RWPE1 (cell line): ENCODE measurements around the gene PDZRN4.

Experiments used
- CTCF ChIA-PET: fragments of 350-600 bp; sonication (Branson Sonifier 250); formaldehyde crosslinking; extraction: SDS; loops from one replicate; lab custom pipeline; 2021; lab: Yijun Ruan, JAX
- POLR2A ChIA-PET: fragments of 400-600 bp; formaldehyde crosslinking; extraction: SDS; loops from one replicate; lab custom pipeline; 2020; ENCODE audit warnings: antibody characterized with exemption; ENCODE audit not compliant: low non-redundant PET; lab: Yijun Ruan, JAX
- DNase-seq: peaks from one replicate; pipeline ENCODE4 v3.0.0; 2012; ENCODE audit warnings: low spot score
- H3K27ac ChIP-seq: fragments of 450-650 bp; 2 replicates; pipeline ENCODE4 v1.5.1; 2017
- CTCF ChIP-seq: fragments of 450-650 bp; conservative IDR thresholded peaks from 2 replicates; pipeline ENCODE4 v1.5.1; 2017; ENCODE audit warnings: low read depth, mild to moderate bottlenecking

Gene PDZRN4

GRCh38 chr12:41563051-41563450 lies 374.9 kb downstream of the PDZRN4 start:
- no peak for DNase-seq

GRCh38 chr12:41564816-41565215 lies 376.7 kb downstream of the PDZRN4 start:
- no peak overlapping the region for H3K27ac ChIP-seq
- ChIA-PET POLR2A (no interaction called here), CTCF (no interaction called here)
- DNase-seq, result no peak
- TF ChIP-seq CTCF, result no peak

More at GRCh38 chr12:41563051-41563450, 374.9 kb downstream of the PDZRN4 start:
- no peak overlapping the region for H3K27ac ChIP-seq
- ChIA-PET POLR2A (no interaction called here), CTCF (no interaction called here)
- no peak for TF ChIP-seq CTCF

GRCh38 chr12:41566703-41567102 lies 378.6 kb downstream of the PDZRN4 start:
- TF ChIP-seq CTCF, result no peak
- no peak overlapping the region for H3K27ac ChIP-seq
- DNase-seq, result no peak
- POLR2A ChIA-PET, result no interaction called here
- CTCF ChIA-PET, result no interaction called here

- TF ChIP-seq CTCF, result no peak
- DNase-seq, result no peak
- H3K27ac ChIP-seq, result no peak overlapping the region
- ChIA-PET CTCF (no interaction called here), POLR2A (no interaction called here)
Observed at GRCh38 chr12:41573445-41573844, 385.3 kb downstream of the PDZRN4 start.

- H3K27ac ChIP-seq, result no peak overlapping the region
- POLR2A ChIA-PET, result no interaction called here
- CTCF ChIA-PET, result no interaction called here
- no peak for TF ChIP-seq CTCF
- no peak for DNase-seq
Observed at GRCh38 chr12:41576925-41577324, 388.8 kb downstream of the PDZRN4 start.

GRCh38 chr12:41577995-41578394 lies 389.9 kb downstream of the PDZRN4 start:
- no peak for DNase-seq
- TF ChIP-seq CTCF, result no peak
- no peak overlapping the region for H3K27ac ChIP-seq
- ChIA-PET POLR2A (no interaction called here), CTCF (no interaction called here)

GRCh38 chr12:41585784-41586183 lies 397.7 kb downstream of the PDZRN4 start:
- POLR2A ChIA-PET, result no interaction called here
- no peak for DNase-seq

More at GRCh38 chr12:41585784-41586183, 397.7 kb downstream of the PDZRN4 start:
- TF ChIP-seq CTCF, result no peak
- no peak overlapping the region for H3K27ac ChIP-seq
- CTCF ChIA-PET, result no interaction called here
